ENCODE results near the gene STARD10. TPM values are rescaled to one million over a fixed set of nuclear protein-coding genes. Genes with fewer than 3 reads are reported as not detected.

Gene STARD10, protein sequence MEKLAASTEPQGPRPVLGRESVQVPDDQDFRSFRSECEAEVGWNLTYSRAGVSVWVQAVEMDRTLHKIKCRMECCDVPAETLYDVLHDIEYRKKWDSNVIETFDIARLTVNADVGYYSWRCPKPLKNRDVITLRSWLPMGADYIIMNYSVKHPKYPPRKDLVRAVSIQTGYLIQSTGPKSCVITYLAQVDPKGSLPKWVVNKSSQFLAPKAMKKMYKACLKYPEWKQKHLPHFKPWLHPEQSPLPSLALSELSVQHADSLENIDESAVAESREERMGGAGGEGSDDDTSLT
- total RNA-seq (2022; extraction: Qiagen RNA extraction): 15.0 to 21.0 TPM (median 19.1 TPM) in 5 replicates

DNA sequence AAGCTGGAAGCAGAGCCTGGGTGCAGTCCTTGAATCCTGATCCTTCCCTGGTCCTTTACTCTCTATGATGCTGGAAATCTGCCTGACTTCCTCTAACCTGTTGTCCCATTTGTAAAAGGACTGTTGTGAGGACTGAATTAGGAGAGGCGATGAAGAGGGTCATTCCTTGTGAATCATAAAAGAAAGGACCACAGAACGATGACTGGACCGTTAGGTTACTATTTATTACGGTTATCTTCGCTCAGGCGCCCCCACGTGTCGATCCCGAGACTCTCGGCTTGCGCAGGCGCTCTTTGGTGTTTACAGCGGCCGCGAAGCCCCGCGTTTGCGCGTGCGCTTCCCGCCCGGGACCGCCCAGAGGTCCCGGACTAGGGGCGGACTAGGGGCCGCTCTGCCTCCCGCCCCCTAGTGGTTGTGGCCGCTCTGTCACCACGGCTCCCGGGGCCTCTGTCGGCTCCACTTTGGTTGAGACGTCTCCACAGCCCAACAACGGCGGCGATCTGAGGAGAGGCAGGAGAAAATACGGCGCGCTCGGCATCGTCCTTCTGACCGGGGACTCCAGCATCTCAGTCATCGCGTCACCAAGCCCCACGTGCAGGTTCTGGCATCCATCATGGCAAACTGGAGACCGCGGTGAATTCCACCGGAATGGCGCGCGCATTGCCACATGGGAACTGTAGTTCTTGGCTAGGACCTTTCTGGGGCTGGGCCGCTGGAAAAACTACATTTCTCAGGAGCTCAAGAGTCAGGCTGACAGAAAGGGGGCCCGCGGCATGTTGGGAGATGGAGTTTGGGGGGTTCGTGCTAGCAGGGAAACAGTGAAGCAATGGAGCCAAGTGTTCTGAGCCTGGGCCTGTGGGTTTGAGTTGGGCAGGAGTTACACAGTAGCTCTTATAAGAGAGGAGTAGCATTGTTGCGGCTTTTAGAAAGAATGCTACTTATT lies at the start of gene STARD10:
Gene STARD10, minus strand, starts transcription at position 623 of the 943 bp plus-strand sequence. CDS start 12,866 bp downstream, outside the sequence.

DNA sequence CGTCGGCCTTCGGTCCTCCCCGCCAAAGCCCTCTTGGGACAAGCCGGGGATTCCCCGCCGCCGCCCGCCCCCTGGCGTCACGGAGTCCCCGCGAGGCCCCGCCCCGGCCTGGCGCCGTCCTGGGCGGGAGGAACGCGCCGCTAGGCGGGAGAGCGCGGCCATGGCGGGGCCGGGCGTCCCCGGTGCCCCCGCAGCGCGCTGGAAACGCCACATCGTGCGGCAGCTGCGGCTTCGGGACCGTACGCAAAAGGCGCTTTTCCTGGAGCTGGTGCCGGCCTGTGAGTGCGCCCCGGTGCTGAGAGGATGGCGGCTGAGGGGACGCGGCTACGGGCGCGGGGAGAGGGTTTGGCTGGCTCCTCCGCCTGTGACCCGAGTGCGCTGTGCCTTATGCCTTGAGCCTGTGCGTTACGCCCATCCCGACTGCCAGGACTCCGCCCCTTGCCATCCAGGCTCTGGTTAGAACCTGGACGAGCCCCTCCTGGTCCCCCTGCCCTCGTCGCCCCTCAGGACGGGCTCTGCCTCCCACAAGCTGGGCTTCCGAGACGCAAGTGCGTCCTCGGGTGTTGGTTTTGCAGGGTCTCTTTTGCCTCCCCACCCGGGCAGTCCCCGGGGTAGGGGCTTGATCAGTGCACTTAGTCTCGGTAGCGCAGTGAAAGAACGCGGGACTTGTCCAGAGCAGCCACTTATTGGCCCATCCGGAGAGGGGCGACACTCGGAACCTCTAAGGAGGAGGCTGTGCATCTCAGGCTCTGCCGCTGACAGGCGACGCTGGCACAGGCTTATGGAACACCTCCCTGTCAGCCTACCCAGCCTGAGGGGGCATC lies 20.7 kb upstream of the STARD10 start, which contains the start of gene ATG16L2:
Gene ATG16L2, plus strand, starts transcription at position 126 of the 824 bp plus-strand sequence. Its CDS starts 35 bp downstream, at position 161.

DNA sequence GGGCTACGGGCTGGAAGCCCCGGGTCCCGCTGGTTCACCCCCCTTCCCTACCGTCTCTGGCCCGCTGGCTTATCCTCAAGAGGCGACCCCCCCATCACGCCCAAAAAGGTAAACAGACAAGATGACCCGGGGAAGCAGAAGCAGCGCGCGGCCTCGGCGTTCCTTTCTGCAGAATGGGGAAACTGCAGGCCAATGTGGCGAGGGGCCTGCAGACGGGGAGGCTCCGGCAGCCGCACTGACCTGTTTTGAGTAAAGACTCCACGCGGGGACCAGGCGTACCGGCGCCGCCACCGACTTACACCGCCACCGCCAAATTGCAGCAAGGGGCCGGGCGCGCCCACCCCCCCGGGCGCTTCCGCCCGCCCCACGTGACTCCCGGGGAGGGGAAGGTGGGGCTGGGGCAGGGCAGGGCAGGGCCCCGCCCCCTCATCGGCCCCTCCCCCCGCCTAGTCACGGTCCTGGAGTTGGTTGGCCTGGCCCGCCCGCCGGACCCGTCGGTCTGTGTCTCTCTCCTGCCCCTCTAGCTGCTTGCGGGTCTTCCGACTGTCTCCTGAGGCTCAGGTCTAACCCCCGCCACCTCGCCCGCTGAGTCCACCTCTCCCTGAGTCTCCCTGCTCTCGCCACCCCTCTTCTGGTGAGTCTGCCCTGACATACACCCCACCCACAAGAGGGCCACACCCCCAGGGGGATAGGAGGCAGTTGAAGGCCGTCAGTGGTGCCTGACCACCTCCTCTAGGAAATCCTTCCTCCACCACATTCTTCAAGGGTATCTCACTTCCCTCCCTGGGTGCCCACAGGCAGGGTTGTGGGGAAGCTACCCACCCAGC lies 41.5 kb downstream of the STARD10 start, which contains the start of gene ARAP1:
Gene ARAP1, minus strand, starts transcription at position 321 of the 827 bp plus-strand sequence. CDS start 25,280 bp downstream, outside the sequence.

Other genes starting within 250 kb of the STARD10 start
- 1.1 to 1.9 TPM (median 1.2 TPM) in 5 replicates for gene PDE2A, start 119.6 kb downstream of the STARD10 start, total RNA-seq (2022; extraction: Qiagen RNA extraction)
- gene ARAP1, start 41.6 kb downstream of the STARD10 start, total RNA-seq (2022; extraction: Qiagen RNA extraction): 24.7 to 33.5 TPM (median 31.4 TPM) in 5 replicates
- 3.1 to 5.2 TPM (median 4.5 TPM) in 5 replicates for gene ATG16L2, start 20.4 kb upstream of the STARD10 start, total RNA-seq (2022; extraction: Qiagen RNA extraction)

Data from A549 treated with CORT108297 at 1 μM for 4 hours (cell line).